ENCODE results near the gene CREB5.
A peak's percentile ranks its signal among the peaks of the same experiment; 100 is the strongest.

The CREB5 gene

DNA sequence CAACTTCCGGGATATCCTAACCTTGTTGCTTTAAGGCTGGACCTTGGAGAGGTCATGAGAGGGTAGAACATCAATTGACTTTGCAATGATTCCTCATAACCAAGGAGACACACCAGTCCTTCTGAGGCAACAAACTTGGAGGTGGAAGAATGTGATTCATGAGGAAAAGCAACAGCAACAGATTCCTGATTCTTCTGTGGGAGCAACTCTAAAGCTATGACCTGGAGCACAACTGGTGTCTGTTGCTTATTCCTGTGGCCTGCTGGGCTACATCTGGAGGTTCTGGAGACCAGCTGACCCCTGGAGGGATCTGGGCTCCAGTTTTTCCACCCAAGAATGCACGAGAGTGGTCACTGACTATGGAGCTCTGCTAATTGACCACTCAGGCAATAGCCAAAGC is 116.6 kb downstream of the CREB5 start:
- H2BK5ac ChIP-seq (ENCODE audit: low read depth, low read length, poor library complexity, severe bottlenecking) = no peak overlapping the region
- no peak overlapping the region for H3K14ac ChIP-seq (ENCODE audit: low read length in 2 of 2)
- no peak for DNase-seq
- H2BK120ac ChIP-seq (ENCODE audit: low read depth, low read length) = no peak overlapping the region
- H2BK12ac ChIP-seq (ENCODE audit: low read length in 2 of 2) = no peak overlapping the region
- no peaks in the 10 kb centered on the region for H3K27me3 ChIP-seq (ENCODE audit: control insufficient read depth in 1 of 2, insufficient read depth in 1 of 2, low read length in 2 of 2)
- peak overlapping the region; percentile 60 for H3K9ac ChIP-seq (ENCODE audit: low read length)
- H3K4me1 ChIP-seq (ENCODE audit: control insufficient read depth, insufficient read depth, low read depth, low read length) = no peaks in the 10 kb centered on the region
- no peak overlapping the region for H2AK5ac ChIP-seq (ENCODE audit: low read length, severe bottlenecking)
- H2BK15ac ChIP-seq (ENCODE audit: low read depth, poor library complexity, severe bottlenecking) = no peak overlapping the region
- H2AFZ ChIP-seq (ENCODE audit: low read depth, low read length) = no peak overlapping the region
- 72% methylated on average over 2 of the region's 2 CpGs for WGBS
- peak overlapping the region in 1 of 2 experiments; percentile 5 for H3K4me3 ChIP-seq (ENCODE audit: insufficient read depth in 1 of 2, low read depth in 1 of 2, low read length in 2 of 2)
- no peak overlapping the region for H3K4me2 ChIP-seq (ENCODE audit: low read length, poor library complexity, severe bottlenecking)
- no peak overlapping the region for H3K4ac ChIP-seq (ENCODE audit: low read depth in 1 of 2, low read length in 2 of 2)
- H4K8ac ChIP-seq (ENCODE audit: low read length) = no peak overlapping the region
- H3K9me3 ChIP-seq (ENCODE audit: control insufficient read depth, low read length) = no peaks in the 10 kb centered on the region
- no peaks in the 10 kb centered on the region for H3K79me1 ChIP-seq (replicated peaks; ENCODE audit: low read length, poor library complexity, severe bottlenecking)
- no peak overlapping the region for H3K18ac ChIP-seq (ENCODE audit: low read depth in 1 of 2, low read length in 2 of 2)
- H3K23ac ChIP-seq (ENCODE audit: low read length in 2 of 2) = no peak overlapping the region
- no peak overlapping the region for H4K91ac ChIP-seq (ENCODE audit: low read length)
- H3K27ac ChIP-seq (ENCODE audit: low read length, poor library complexity, severe bottlenecking) = no peak overlapping the region
- H3K36me3 ChIP-seq (ENCODE audit: control insufficient read depth in 1 of 2, insufficient read depth in 2 of 2, low read depth in 1 of 2, low read length in 2 of 2) = peaks cover 0 to 4% of the 10 kb centered on the region in 2 experiments

DNA sequence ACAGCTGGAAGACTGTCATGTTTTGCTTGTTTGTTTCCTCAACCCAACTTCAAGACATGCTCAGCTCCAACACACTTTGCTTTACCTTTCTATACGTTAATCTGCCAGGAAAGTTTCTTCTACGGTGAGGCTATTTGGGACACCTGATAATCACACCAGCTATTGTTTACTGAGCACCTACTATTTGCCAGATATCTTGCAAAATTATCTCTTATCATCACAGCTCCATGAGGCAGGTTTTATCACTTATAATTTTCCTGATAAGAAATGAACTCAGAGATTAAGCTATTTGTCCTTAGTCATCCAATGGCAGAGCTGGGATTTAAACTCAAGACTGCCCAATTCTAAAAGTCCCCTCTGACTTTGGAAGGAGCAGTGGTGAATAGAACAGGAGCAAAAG is 117.4 kb downstream of the CREB5 start:
- no peak for DNase-seq
- Histone ChIP-seq H2BK15ac (ENCODE audit: low read depth, poor library complexity, severe bottlenecking) (no peak overlapping the region), H2BK120ac (ENCODE audit: low read depth, low read length) (no peak overlapping the region), H3K4me1 (ENCODE audit: control insufficient read depth, insufficient read depth, low read depth, low read length) (peaks cover 3% of the 10 kb centered on the region), H2AK5ac (ENCODE audit: low read length, severe bottlenecking) (no peak overlapping the region), H4K91ac (ENCODE audit: low read length) (no peak overlapping the region), H4K8ac (ENCODE audit: low read length) (no peak overlapping the region), H3K4me2 (ENCODE audit: low read length, poor library complexity, severe bottlenecking) (no peak overlapping the region), H3K23ac (ENCODE audit: low read length in 2 of 2) (no peak overlapping the region), H3K4me3 (ENCODE audit: insufficient read depth in 1 of 2, low read depth in 1 of 2, low read length in 2 of 2) (no peak overlapping the region), H2BK12ac (ENCODE audit: low read length in 2 of 2) (no peak overlapping the region), H3K36me3 (ENCODE audit: control insufficient read depth in 1 of 2, insufficient read depth in 2 of 2, low read depth in 1 of 2, low read length in 2 of 2) (peaks cover 0 to 4% of the 10 kb centered on the region in 2 experiments), H3K18ac (ENCODE audit: low read depth in 1 of 2, low read length in 2 of 2) (no peak overlapping the region), H2AFZ (ENCODE audit: low read depth, low read length) (no peak overlapping the region), H3K4ac (ENCODE audit: low read depth in 1 of 2, low read length in 2 of 2) (no peak overlapping the region), H2BK5ac (ENCODE audit: low read depth, low read length, poor library complexity, severe bottlenecking) (no peak overlapping the region), H3K14ac (ENCODE audit: low read length in 2 of 2) (no peak overlapping the region), H3K27ac (ENCODE audit: low read length, poor library complexity, severe bottlenecking) (no peak overlapping the region), H3K9me3 (ENCODE audit: control insufficient read depth, low read length) (no peaks in the 10 kb centered on the region), H3K79me1 (replicated peaks; ENCODE audit: low read length, poor library complexity, severe bottlenecking) (no peaks in the 10 kb centered on the region), H3K27me3 (ENCODE audit: control insufficient read depth in 1 of 2, insufficient read depth in 1 of 2, low read length in 2 of 2) (no peaks in the 10 kb centered on the region), H3K9ac (ENCODE audit: low read length) (peak overlapping the region; percentile 60)
- WGBS = 86% methylated on average over 2 of the region's 2 CpGs

DNA sequence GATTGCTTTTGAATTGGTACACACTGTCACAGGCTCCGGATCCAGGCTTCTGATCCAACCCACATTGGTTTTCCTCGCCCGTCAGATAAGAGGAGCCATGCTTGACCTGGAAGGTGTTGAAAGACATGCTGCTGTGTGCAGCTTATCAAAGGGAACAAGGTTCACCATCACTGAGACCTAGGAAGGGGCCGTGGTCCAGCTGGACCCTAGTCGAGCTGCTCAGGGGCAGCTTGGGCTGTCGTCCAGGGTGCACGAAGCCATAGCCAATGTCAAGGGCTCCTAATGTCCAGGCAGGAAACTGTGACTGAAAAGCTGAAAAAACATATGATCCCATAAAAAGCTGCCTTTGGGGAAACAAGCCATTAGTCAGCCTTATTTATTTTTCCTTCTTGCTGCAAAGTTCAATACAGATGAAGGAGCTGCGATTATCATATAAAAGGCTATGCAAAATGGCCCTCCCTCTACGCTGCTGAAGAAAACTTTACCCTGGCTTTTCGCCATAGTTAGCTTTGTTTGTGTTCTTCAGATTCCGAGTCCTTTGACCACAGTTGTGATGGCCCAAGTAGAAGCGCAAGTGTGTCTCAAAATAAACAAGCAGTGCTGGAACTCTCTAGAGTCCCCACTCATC is 118.0 kb downstream of the CREB5 start:
- 84% methylated on average over 12 of the region's 12 CpGs for WGBS
- no peak overlapping the region for H3K4ac ChIP-seq (ENCODE audit: low read depth in 1 of 2, low read length in 2 of 2)
- no peak overlapping the region for H3K14ac ChIP-seq (ENCODE audit: low read length in 2 of 2)
- no peaks in the 10 kb centered on the region for H3K27me3 ChIP-seq (ENCODE audit: control insufficient read depth in 1 of 2, insufficient read depth in 1 of 2, low read length in 2 of 2)
- no peak overlapping the region for H3K4me2 ChIP-seq (ENCODE audit: low read length, poor library complexity, severe bottlenecking)
- no peak overlapping the region for H3K18ac ChIP-seq (ENCODE audit: low read depth in 1 of 2, low read length in 2 of 2)
- no peak overlapping the region for H2AK5ac ChIP-seq (ENCODE audit: low read length, severe bottlenecking)
- H4K91ac ChIP-seq (ENCODE audit: low read length) = no peak overlapping the region
- peak; percentile 0 for DNase-seq
- H3K36me3 ChIP-seq (ENCODE audit: control insufficient read depth in 1 of 2, insufficient read depth in 2 of 2, low read depth in 1 of 2, low read length in 2 of 2) = peaks cover 0 to 4% of the 10 kb centered on the region in 2 experiments
- no peak overlapping the region for H2BK15ac ChIP-seq (ENCODE audit: low read depth, poor library complexity, severe bottlenecking)
- no peak overlapping the region for H3K9ac ChIP-seq (ENCODE audit: low read length)
- H3K27ac ChIP-seq (ENCODE audit: low read length, poor library complexity, severe bottlenecking) = no peak overlapping the region
- no peaks in the 10 kb centered on the region for H3K79me1 ChIP-seq (replicated peaks; ENCODE audit: low read length, poor library complexity, severe bottlenecking)
- peaks cover 4% of the 10 kb centered on the region for H3K4me1 ChIP-seq (ENCODE audit: control insufficient read depth, insufficient read depth, low read depth, low read length)
- no peak overlapping the region for H2BK12ac ChIP-seq (ENCODE audit: low read length in 2 of 2)
- H2BK5ac ChIP-seq (ENCODE audit: low read depth, low read length, poor library complexity, severe bottlenecking) = no peak overlapping the region
- H2AFZ ChIP-seq (ENCODE audit: low read depth, low read length) = no peak overlapping the region
- no peaks in the 10 kb centered on the region for H3K9me3 ChIP-seq (ENCODE audit: control insufficient read depth, low read length)
- H3K4me3 ChIP-seq (ENCODE audit: insufficient read depth in 1 of 2, low read depth in 1 of 2, low read length in 2 of 2) = no peak overlapping the region
- H3K23ac ChIP-seq (ENCODE audit: low read length in 2 of 2) = no peak overlapping the region
- H4K8ac ChIP-seq (ENCODE audit: low read length) = no peak overlapping the region
- no peak overlapping the region for H2BK120ac ChIP-seq (ENCODE audit: low read depth, low read length)

DNA sequence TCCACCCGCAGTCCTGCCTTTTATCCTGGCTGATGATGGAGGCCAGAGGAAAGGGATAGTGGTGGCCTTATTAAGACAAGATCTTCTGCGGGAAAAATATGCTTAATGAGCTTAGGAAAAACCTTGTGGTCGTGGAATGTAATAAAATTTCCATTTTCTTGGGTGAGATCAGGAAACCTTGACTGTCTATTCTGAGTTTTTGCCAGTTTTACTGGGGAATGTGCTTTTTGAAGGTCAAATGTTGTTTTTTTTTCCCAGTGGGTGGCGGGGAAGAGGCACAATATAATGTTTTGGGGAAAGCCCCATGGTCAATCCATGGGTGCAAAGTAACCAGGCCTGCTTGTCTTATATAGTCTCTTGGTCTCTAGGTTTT is 118.5 kb downstream of the CREB5 start:
- no peaks in the 10 kb centered on the region for H3K27me3 ChIP-seq (ENCODE audit: control insufficient read depth in 1 of 2, insufficient read depth in 1 of 2, low read length in 2 of 2)
- no peaks in the 10 kb centered on the region for H3K9me3 ChIP-seq (ENCODE audit: control insufficient read depth, low read length)
- H3K23ac ChIP-seq (ENCODE audit: low read length in 2 of 2) = no peak overlapping the region
- no peak overlapping the region for H2BK15ac ChIP-seq (ENCODE audit: low read depth, poor library complexity, severe bottlenecking)
- H3K18ac ChIP-seq (ENCODE audit: low read depth in 1 of 2, low read length in 2 of 2) = no peak overlapping the region
- DNase-seq = no peak
- H2AFZ ChIP-seq (ENCODE audit: low read depth, low read length) = no peak overlapping the region
- peaks cover 0 to 4% of the 10 kb centered on the region in 2 experiments for H3K36me3 ChIP-seq (ENCODE audit: control insufficient read depth in 1 of 2, insufficient read depth in 2 of 2, low read depth in 1 of 2, low read length in 2 of 2)
- H3K4me3 ChIP-seq (ENCODE audit: insufficient read depth in 1 of 2, low read depth in 1 of 2, low read length in 2 of 2) = no peak overlapping the region
- H3K9ac ChIP-seq (ENCODE audit: low read length) = no peak overlapping the region
- peaks cover 4% of the 10 kb centered on the region for H3K4me1 ChIP-seq (ENCODE audit: control insufficient read depth, insufficient read depth, low read depth, low read length)
- H3K4ac ChIP-seq (ENCODE audit: low read depth in 1 of 2, low read length in 2 of 2) = no peak overlapping the region
- H2BK12ac ChIP-seq (ENCODE audit: low read length in 2 of 2) = no peak overlapping the region
- H2BK5ac ChIP-seq (ENCODE audit: low read depth, low read length, poor library complexity, severe bottlenecking) = no peak overlapping the region
- no peak overlapping the region for H2AK5ac ChIP-seq (ENCODE audit: low read length, severe bottlenecking)
- H3K4me2 ChIP-seq (ENCODE audit: low read length, poor library complexity, severe bottlenecking) = no peak overlapping the region
- H3K14ac ChIP-seq (ENCODE audit: low read length in 2 of 2) = no peak overlapping the region
- no peak overlapping the region for H4K91ac ChIP-seq (ENCODE audit: low read length)
- H2BK120ac ChIP-seq (ENCODE audit: low read depth, low read length) = no peak overlapping the region
- H4K8ac ChIP-seq (ENCODE audit: low read length) = no peak overlapping the region
- 82% methylated on average over 4 of the region's 4 CpGs for WGBS
- H3K79me1 ChIP-seq (replicated peaks; ENCODE audit: low read length, poor library complexity, severe bottlenecking) = no peaks in the 10 kb centered on the region
- H3K27ac ChIP-seq (ENCODE audit: low read length, poor library complexity, severe bottlenecking) = no peak overlapping the region

Data from mesenchymal stem cell (in vitro differentiated cells and primary cell).